Skeletal muscle satellite cell (primary cell): ENCODE data around the gene NOG. TPM values are rescaled to one million over a fixed set of nuclear protein-coding genes. Genes with fewer than 3 reads are reported as not detected.
A peak's percentile ranks its signal among the peaks of the same experiment; 100 is the strongest.

Source experiments
- H3K27me3 ChIP-seq: 2 replicates; pipeline ENCODE4 v1.7.0; 2013; ENCODE audit warnings: low read length; ENCODE audit not compliant: control insufficient read depth, insufficient read depth
- H3K36me3 ChIP-seq: 2 replicates; pipeline ENCODE4 v1.7.0; 2013; ENCODE audit warnings: mild to moderate bottlenecking, control low read depth, low read length; ENCODE audit not compliant: insufficient read depth
- H3K4me1 ChIP-seq: 2 replicates; pipeline ENCODE4 v1.7.0; 2013; ENCODE audit warnings: low read length; ENCODE audit not compliant: control insufficient read depth, insufficient read depth
- H3K4me2 ChIP-seq: 2 replicates; pipeline ENCODE4 v1.7.0; 2013; ENCODE audit warnings: mild to moderate bottlenecking, low read length
- H3K4me3 ChIP-seq: 2 replicates; pipeline ENCODE4 v1.7.0; 2013; ENCODE audit warnings: low read length
- H3K9ac ChIP-seq: 2 replicates; pipeline ENCODE4 v1.7.0; 2013; ENCODE audit warnings: mild to moderate bottlenecking, low read depth, low read length, moderate library complexity
- H3K9me3 ChIP-seq: replicated peaks from 2 replicates; pipeline ENCODE4 v1.7.0; 2013; ENCODE audit warnings: mild to moderate bottlenecking, control low read depth, low read length
- total RNA-seq: library from RNA; depleted of rRNA; stranded (reverse); fragments of >200 nt; gene quantifications from 2 replicates; pipeline ENCODE4 v1.2.3, GENCODE V29; 2012; rRNA removed

Gene NOG
- total RNA-seq = 0.76 and 3.7 TPM in 2 replicates

DNA sequence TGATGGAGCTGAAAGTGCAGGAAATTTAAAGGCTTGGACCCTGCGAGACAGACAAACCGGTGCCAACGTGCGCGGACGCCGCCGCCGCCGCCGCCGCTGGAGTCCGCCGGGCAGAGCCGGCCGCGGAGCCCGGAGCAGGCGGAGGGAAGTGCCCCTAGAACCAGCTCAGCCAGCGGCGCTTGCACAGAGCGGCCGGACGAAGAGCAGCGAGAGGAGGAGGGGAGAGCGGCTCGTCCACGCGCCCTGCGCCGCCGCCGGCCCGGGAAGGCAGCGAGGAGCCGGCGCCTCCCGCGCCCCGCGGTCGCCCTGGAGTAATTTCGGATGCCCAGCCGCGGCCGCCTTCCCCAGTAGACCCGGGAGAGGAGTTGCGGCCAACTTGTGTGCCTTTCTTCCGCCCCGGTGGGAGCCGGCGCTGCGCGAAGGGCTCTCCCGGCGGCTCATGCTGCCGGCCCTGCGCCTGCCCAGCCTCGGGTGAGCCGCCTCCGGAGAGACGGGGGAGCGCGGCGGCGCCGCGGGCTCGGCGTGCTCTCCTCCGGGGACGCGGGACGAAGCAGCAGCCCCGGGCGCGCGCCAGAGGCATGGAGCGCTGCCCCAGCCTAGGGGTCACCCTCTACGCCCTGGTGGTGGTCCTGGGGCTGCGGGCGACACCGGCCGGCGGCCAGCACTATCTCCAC, at the start of gene NOG:
Gene NOG, plus strand, starts transcription at position 54 of the 674 bp plus-strand sequence. Its CDS starts 525 bp downstream, at position 579.
- peak within 1 kb of the TSS; percentile 83 for H3K9ac ChIP-seq
- peaks cover 31% of the 10 kb centered on the region for H3K4me1 ChIP-seq
- H3K36me3 ChIP-seq = no peaks in the 10 kb centered on the region
- peak within 1 kb of the TSS; percentile 95 for H3K4me2 ChIP-seq
- no peaks in the 10 kb centered on the region for H3K9me3 ChIP-seq
- peak within 1 kb of the TSS; percentile 75 for H3K4me3 ChIP-seq
- H3K27me3 ChIP-seq = peaks cover 16% of the 10 kb centered on the region

DNA sequence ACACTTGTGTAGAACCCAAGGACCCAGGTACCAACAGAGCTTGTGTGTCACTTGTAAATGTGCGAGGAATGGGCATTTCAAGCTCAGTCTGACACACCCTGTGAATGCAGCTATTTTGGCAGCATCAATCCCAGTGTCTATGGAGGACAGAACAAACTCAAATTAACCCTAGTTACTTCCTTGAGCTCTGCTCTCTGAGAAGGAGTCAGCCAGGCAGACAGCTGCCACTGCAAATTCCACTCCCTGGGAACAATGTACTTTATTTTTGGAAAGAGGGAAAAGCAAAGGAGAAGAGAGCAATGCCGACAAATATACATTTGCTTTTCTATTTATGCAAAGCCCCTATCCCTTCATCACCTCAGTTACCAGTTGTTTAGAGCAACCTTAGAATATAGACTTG, 48.4 kb upstream of the NOG start:
- H3K9ac ChIP-seq = no peak overlapping the region
- no peaks in the 10 kb centered on the region for H3K27me3 ChIP-seq
- H3K4me3 ChIP-seq = no peak overlapping the region
- no peaks in the 10 kb centered on the region for H3K36me3 ChIP-seq
- no peaks in the 10 kb centered on the region for H3K9me3 ChIP-seq
- H3K4me2 ChIP-seq = no peak overlapping the region
- no peaks in the 10 kb centered on the region for H3K4me1 ChIP-seq

GRCh38 chr17:56545930-56546329, 47.6 kb upstream of the NOG start:
- Histone ChIP-seq H3K27me3 (no peaks in the 10 kb centered on the region), H3K4me2 (no peak overlapping the region), H3K9me3 (no peaks in the 10 kb centered on the region), H3K4me1 (no peaks in the 10 kb centered on the region), H3K36me3 (no peaks in the 10 kb centered on the region), H3K4me3 (no peak overlapping the region), H3K9ac (no peak overlapping the region)

DNA sequence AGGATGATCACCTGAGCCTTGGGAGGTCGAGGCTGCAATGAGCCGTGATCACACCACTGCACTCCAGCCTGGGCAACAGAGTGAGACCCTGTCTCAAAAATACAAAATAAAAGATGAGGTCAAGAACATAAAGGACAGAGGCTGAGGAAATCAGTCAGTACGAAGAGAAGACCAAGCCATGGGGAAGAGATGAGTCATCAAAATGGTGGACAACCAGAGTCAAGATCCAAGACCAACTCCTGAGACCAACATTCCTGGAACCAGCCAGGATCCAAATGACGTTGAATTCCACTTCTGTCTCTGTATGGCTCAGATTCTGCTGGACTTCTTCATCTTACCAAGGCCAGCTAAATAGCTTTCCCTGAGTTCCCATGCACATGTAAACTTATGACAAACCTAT, 44.8 kb upstream of the NOG start:
- H3K4me1 ChIP-seq = no peaks in the 10 kb centered on the region

GRCh38 chr17:56549501-56549900, 44.0 kb upstream of the NOG start:
- no peaks in the 10 kb centered on the region for H3K9me3 ChIP-seq
- no peak overlapping the region for H3K4me3 ChIP-seq
- no peak overlapping the region for H3K9ac ChIP-seq
- H3K4me1 ChIP-seq = no peaks in the 10 kb centered on the region
- no peaks in the 10 kb centered on the region for H3K36me3 ChIP-seq
- H3K4me2 ChIP-seq = no peak overlapping the region
- no peaks in the 10 kb centered on the region for H3K27me3 ChIP-seq

More for the DNA sequence above, 44.8 kb upstream of the NOG start:
- H3K9me3 ChIP-seq = no peaks in the 10 kb centered on the region
- no peaks in the 10 kb centered on the region for H3K27me3 ChIP-seq
- H3K4me3 ChIP-seq = no peak overlapping the region
- H3K4me2 ChIP-seq = no peak overlapping the region
- no peak overlapping the region for H3K9ac ChIP-seq
- H3K36me3 ChIP-seq = no peaks in the 10 kb centered on the region

GRCh38 chr17:56557682-56558081, 35.8 kb upstream of the NOG start:
- no peaks in the 10 kb centered on the region for H3K4me1 ChIP-seq
- H3K36me3 ChIP-seq = no peaks in the 10 kb centered on the region
- no peak overlapping the region for H3K9ac ChIP-seq
- H3K9me3 ChIP-seq = no peaks in the 10 kb centered on the region
- no peaks in the 10 kb centered on the region for H3K27me3 ChIP-seq
- H3K4me3 ChIP-seq = no peak overlapping the region
- H3K4me2 ChIP-seq = no peak overlapping the region

DNA sequence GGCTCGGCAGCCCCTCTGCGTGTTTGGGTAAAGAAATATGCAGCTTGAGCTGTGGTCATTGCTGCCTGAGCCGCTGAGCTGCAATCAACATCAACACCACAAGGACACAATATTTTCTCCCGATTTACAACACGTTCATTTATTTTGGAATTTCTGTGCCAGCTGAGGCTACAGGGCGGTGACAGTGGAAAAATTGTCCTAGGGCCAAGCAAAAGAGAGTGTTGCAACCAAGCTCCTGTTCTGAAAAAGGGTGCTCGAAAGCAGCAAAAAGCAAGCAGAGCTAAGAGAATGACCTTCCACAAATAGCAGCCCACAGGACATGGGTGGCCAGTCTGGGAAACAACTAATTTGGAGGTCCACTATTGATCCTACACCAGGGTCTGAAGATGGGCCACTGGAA, 35.4 kb upstream of the NOG start:
- H3K4me2 ChIP-seq = no peak overlapping the region
- no peaks in the 10 kb centered on the region for H3K27me3 ChIP-seq
- H3K4me3 ChIP-seq = no peak overlapping the region
- no peak overlapping the region for H3K9ac ChIP-seq
- H3K36me3 ChIP-seq = no peaks in the 10 kb centered on the region
- no peaks in the 10 kb centered on the region for H3K4me1 ChIP-seq
- no peaks in the 10 kb centered on the region for H3K9me3 ChIP-seq

DNA sequence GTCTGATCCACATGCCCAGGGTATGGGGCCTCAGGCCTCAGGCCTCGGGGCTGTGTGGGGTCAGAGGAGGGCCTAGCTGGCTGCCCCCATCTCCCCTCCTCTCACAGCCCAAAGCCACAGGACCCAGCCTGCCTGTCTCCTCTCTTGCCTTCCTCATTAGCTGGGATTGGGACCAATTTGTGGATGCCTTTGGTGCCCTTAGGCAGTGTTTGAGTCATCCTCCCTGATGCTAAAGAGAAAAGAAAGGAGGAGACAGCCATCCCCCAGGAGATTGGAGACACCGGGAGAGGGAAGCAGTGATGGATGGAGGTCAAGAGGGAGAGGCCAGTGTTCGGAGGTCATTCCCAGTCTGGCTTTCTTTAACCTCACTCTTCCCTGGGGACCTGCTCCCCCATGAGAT, 23.3 kb upstream of the NOG start:
- H3K9me3 ChIP-seq = no peaks in the 10 kb centered on the region
- H3K4me2 ChIP-seq = no peak overlapping the region
- H3K27me3 ChIP-seq = no peaks in the 10 kb centered on the region
- H3K36me3 ChIP-seq = no peaks in the 10 kb centered on the region
- H3K4me3 ChIP-seq = no peak overlapping the region
- no peak overlapping the region for H3K9ac ChIP-seq
- H3K4me1 ChIP-seq = no peaks in the 10 kb centered on the region

- H3K4me1 ChIP-seq = no peaks in the 10 kb centered on the region
- no peaks in the 10 kb centered on the region for H3K36me3 ChIP-seq
- no peak overlapping the region for H3K4me3 ChIP-seq
- H3K4me2 ChIP-seq = no peak overlapping the region
- H3K27me3 ChIP-seq = no peaks in the 10 kb centered on the region
- H3K9ac ChIP-seq = no peak overlapping the region
- no peaks in the 10 kb centered on the region for H3K9me3 ChIP-seq
These were observed 22.0 kb upstream of the NOG start for GRCh38 chr17:56571456-56571855.

DNA sequence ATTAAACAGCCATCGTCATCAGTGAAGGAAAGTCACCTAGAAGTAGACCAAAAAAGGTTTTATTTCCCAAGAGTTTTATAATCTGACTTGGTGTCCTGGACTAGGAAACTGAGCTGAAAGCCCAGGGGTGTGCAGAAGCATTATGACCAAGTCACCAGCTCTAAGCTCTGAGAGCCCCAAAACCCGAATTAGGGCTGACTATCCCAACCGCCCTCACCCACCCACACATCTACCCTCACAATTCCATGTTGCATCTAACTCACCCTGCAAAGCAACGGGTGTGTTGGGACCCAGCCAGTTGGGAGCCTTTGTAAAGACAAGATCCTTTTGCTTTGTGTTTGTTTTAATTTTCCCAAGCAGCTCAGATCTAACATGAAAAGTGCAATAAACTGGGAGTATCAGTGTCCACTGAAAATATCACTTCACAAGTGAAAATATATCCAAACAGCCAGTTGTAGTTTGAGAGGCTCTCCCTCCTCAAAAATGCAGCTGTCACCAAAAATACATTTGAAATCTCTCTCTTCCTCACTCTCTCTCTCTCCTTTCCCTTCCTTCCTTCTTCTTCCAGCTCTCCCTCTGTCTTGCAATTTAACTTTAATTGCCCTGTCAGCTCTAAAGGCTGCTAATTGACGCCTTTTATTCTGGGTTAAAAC, 16.2 kb upstream of the NOG start:
- H3K4me2 ChIP-seq = peak overlapping the region; percentile 37
- no peaks in the 10 kb centered on the region for H3K36me3 ChIP-seq
- no peaks in the 10 kb centered on the region for H3K27me3 ChIP-seq
- H3K4me3 ChIP-seq = peak overlapping the region; percentile 25
- H3K4me1 ChIP-seq = peaks cover 5% of the 10 kb centered on the region
- H3K9me3 ChIP-seq = no peaks in the 10 kb centered on the region
- H3K9ac ChIP-seq = no peak overlapping the region

GRCh38 chr17:56577843-56578204, 15.7 kb upstream of the NOG start:
- Histone ChIP-seq H3K4me3 (peak overlapping the region; percentile 25), H3K9me3 (no peaks in the 10 kb centered on the region), H3K27me3 (no peaks in the 10 kb centered on the region), H3K36me3 (no peaks in the 10 kb centered on the region), H3K9ac (no peak overlapping the region), H3K4me1 (peaks cover 5% of the 10 kb centered on the region), H3K4me2 (peak overlapping the region; percentile 37)
